ENCODE results near the gene NME3. TPM values are rescaled to one million over a fixed set of nuclear protein-coding genes. Genes with fewer than 3 reads are reported as not detected.
"Not testable (repeated sequence)": the region's sequence is repeated elsewhere in the genome, so short reads cannot be mapped to it uniquely, and the experiment has no call there.

Gene NME3
- polyA plus RNA-seq, 3 donors: 60.5 to 88.3 (median 79.7) TPM

- no peak overlapping the region for H3K27ac ChIP-seq (ENCODE audit: low read depth, low read length)
- WGBS, 3 donors: 88 to 92% (median 91%) methylated on average over 32 of the region's 32 CpGs
Observed at GRCh38 chr16:1743376-1744337, 27.7 kb downstream of the NME3 start.

DNA sequence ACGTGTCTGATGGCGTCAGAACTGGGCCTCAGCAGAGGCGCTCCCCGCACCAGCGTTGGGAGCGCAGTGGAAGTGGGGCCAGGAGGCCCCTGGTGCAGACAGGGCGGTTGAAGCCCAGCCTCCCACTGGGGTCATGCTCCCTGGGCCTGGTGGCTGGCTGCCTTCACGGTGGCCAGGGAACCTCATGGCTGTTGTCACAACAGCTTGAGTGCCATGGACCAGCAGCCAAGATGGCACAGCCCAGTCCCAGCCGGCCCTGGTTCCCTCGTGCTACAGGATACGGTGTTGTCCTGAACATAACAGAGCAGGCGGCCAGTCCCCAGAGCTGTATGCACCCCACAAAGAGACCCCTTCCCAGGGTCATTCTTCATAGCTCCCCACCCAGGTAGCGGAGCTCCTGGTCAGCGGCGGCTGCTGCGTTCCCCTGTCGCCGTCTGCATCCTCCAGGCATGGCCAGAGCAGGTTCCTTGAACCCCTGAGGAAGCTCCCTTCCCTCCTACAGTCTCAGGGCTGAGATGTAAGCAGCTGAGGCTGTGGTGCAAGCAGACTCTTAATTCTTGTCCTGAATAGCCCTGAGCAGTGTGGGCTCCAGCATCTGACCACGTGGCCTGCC is 29.7 kb downstream of the NME3 start:
- H3K27ac ChIP-seq (ENCODE audit: low read depth, low read length): no peak overlapping the region
- 91 to 95% (median 94%) methylated on average over 16 to 19 of the region's 19 CpGs for WGBS, 3 donors

GRCh38 chr16:1740781-1741490 is 30.4 kb downstream of the NME3 start:
- WGBS, 3 donors: 90 to 93% (median 93%) methylated on average over 29 to 30 of the region's 30 CpGs
- no peak overlapping the region for H3K27ac ChIP-seq (ENCODE audit: low read depth, low read length)

GRCh38 chr16:1740234-1740633 is 31.1 kb downstream of the NME3 start:
- 97 to 98% (median 97%) methylated on average over 33 of the region's 33 CpGs for WGBS, 3 donors

DNA sequence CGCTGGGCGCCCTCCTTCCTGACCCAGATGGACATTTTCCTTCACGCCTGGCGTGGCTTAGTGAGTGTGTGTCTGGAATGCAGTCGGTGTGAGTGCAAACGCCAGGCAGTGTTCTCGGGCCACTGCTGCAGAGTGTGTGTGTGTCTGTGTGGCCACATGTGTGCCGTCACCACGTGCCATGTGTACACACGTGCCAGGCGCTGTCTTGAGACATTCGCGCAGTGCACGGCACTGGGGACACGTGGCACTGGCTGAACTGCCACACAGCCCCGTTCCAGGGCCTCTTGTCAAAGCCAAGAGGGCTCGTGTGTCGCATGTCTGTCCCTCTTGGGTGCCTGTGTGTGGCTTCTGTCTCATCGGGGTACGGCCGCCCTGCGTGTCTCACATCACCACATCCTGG is 36.5 kb downstream of the NME3 start:
- no peak overlapping the region for H3K27ac ChIP-seq (ENCODE audit: low read depth, low read length)
- 97 to 99% (median 98%) methylated on average over 22 of the region's 22 CpGs for WGBS, 3 donors

More at GRCh38 chr16:1740234-1740633, 31.1 kb downstream of the NME3 start:
- H3K27ac ChIP-seq (ENCODE audit: low read depth, low read length): no peak overlapping the region

- H3K27ac ChIP-seq (ENCODE audit: low read depth, low read length): no peak overlapping the region
- WGBS, 3 donors: 88 to 95% (median 93%) methylated on average over 16 to 22 of the region's 22 CpGs
Observed at GRCh38 chr16:1734123-1734522, 37.2 kb downstream of the NME3 start.

- 89 to 94% (median 92%) methylated on average over 20 to 21 of the region's 21 CpGs for WGBS, 3 donors
Observed at GRCh38 chr16:1732551-1732987, 38.8 kb downstream of the NME3 start.

GRCh38 chr16:1732071-1732470 is 39.3 kb downstream of the NME3 start:
- WGBS, 3 donors: 88 to 89% (median 89%) methylated on average over 14 of the region's 14 CpGs
- H3K27ac ChIP-seq (ENCODE audit: low read depth, low read length): no peak overlapping the region

More at GRCh38 chr16:1732551-1732987, 38.8 kb downstream of the NME3 start:
- not testable (repeated sequence) for H3K27ac ChIP-seq (ENCODE audit: low read depth, low read length)

DNA sequence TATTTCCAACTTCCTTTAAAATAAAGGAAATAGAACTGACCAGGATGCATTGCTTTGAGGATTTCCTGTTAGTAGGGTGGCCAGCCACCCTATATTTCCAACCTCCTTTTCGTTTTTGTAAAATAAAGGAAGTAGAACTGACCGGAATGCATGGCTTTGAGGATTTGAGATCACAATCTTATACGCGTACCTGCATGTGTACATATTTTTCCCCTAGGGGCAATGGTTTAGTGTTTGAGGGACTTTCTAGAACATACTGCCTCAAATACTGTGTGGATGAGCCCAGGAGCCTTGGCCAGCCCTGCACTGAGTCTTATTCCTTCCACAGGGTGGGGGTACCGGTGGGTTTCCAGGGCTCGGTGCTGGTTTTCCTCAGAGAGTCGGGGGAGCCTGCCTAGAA is 39.7 kb downstream of the NME3 start:
- H3K27ac ChIP-seq (ENCODE audit: low read depth, low read length): no peak overlapping the region
- 64 to 78% (median 70%) methylated on average over 7 of the region's 7 CpGs for WGBS, 3 donors

DNA sequence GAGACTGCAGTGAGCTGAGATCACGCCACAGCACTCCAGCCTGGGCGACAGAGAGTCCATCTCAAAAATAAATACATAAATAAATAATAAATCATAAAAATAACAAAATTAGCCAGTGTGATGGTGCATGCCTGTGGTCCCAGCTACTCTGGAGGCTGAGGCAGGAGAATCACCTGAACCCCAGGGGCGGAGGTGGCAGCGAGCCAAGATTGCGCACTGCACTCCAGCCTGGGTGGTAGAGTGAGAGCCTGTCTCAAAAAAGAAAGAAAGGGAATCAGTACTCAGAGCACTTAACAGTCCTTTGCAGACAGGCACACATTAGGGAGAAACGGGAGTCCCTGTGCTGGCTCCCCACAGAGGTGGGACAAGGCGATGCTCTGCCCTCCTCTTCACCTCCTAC is 40.3 kb downstream of the NME3 start:
- H3K27ac ChIP-seq (ENCODE audit: low read depth, low read length): no peak overlapping the region

DNA sequence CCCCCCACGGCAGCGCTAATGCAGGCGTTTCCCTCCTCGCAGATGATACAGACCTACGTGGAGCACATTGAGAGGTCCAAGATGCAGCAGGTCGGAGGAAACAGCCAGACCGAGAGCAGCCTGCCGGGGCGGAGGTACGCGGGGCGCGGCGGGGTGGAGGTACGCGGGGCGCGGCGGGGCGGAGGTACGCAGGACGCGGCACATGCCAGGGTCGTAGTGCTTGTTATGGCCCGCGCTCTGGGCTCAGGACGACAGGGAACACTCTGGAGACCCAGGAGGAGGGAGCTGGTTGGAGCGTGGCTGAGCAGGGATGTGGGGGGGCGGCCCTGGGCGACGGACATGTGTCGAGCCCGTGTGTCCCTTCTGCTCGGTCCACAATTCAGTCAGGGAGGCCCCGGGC is 41.9 kb downstream of the NME3 start:
- WGBS, 3 donors: 94 to 95% (median 95%) methylated on average over 31 to 35 of the region's 35 CpGs

More for the DNA sequence above, 40.3 kb downstream of the NME3 start:
- WGBS, 3 donors: 92 to 96% (median 95%) methylated on average over 7 of the region's 7 CpGs

GRCh38 chr16:1729026-1729425 is 42.3 kb downstream of the NME3 start:
- 95 to 97% (median 97%) methylated on average over 18 of the region's 18 CpGs for WGBS, 3 donors

More for the DNA sequence above, 41.9 kb downstream of the NME3 start:
- H3K27ac ChIP-seq (ENCODE audit: low read depth, low read length): no peak overlapping the region

DNA sequence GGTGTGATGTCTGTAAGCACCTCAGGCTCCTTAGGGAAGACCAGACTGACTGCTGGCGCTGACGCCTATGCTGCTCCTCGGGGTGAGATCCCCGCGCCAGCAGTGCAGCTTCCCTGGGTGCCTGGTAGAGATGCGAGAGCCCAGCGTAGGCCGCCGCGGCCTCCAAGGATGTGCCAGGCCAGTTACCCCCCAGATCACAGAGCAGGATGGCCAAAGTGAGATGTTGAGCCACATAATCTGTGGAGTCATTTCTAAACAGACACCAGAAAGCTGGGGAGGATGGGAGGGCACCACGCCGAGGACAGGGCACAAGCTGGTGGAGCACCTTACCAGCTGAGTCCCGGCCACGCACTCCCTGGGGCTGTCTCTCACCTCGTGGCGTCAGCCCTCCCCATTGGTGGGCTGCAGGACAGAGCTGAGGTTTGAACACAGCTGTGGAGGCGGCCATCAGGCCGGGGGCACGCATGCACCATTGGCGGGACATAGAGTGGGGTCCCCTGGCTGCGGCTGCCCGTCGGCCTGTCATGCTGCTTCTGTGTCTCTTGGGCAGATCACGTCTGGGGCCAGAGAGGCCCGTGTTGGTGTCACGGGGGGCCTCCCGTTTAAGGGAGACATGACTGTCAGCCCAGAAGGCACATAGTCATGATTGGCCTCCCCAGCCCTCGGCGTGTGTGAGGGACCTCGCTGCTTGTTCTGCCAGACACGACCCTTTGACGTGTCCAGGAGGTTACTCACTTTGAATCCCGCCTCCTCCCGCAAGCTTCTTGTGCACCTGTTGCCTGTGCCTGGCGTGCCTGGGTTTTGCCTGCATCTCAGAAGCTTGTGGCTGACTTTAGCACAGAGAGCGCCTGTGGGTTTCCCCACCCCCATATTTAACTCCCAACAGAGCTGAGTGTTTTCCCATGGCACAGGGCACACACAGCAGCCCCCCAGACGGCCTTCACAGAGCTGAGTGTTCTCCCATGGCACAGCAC is 43.4 kb downstream of the NME3 start:
- no peak overlapping the region for H3K27ac ChIP-seq (ENCODE audit: low read depth, low read length)
- WGBS, 3 donors: 91 to 93% (median 92%) methylated on average over 37 of the region's 37 CpGs

More at GRCh38 chr16:1729026-1729425, 42.3 kb downstream of the NME3 start:
- H3K27ac ChIP-seq (ENCODE audit: low read depth, low read length): no peak overlapping the region

GRCh38 chr16:1726661-1727502 is 44.5 kb downstream of the NME3 start:
- 93 to 95% (median 94%) methylated on average over 32 of the region's 32 CpGs for WGBS, 3 donors

DNA sequence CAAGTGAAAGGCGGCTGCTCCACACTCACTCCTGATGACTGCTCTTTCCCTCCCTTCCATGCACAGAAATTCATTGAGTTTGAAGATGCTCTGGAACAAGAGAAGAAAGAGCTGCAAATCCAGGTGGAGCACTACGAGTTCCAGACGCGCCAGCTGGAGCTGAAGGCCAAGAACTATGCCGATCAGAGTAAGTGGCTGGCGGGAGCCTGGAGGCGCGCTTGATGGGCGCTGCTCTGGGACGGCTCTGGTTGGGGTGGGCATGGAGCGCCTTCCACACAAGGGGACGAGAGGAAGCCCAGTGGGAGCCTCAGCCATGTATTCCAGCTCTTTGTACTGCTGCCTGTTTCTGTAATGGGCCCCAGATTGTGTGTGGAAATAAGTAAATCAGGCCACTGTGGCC is 46.9 kb downstream of the NME3 start:
- 90 to 96% (median 92%) methylated on average over 12 of the region's 12 CpGs for WGBS, 3 donors

More at GRCh38 chr16:1726661-1727502, 44.5 kb downstream of the NME3 start:
- no peak overlapping the region for H3K27ac ChIP-seq (ENCODE audit: low read depth, low read length)

GRCh38 chr16:1723450-1724147 is 47.7 kb downstream of the NME3 start:
- no peak overlapping the region for H3K27ac ChIP-seq (ENCODE audit: low read depth, low read length)
- 43 to 57% (median 51%) methylated on average over 6 of the region's 6 CpGs for WGBS, 3 donors

More for the DNA sequence above, 46.9 kb downstream of the NME3 start:
- H3K27ac ChIP-seq (ENCODE audit: low read depth, low read length): no peak overlapping the region

Data from adipose tissue (tissue), 3 donors.